HepG2 (cell line): ENCODE results near the gene ZNF264. TPM values are rescaled to one million over a fixed set of nuclear protein-coding genes. Genes with fewer than 3 reads are reported as not detected.

Experiments used
- CSRNP2 ChIP-seq: sonication (generic); formaldehyde crosslinking; conservative IDR thresholded peaks from 2 replicates; pipeline ENCODE4 v1.8.0; 2022; ENCODE audit warnings: low read depth, missing genetic modification reagents
- CTCF ChIP-seq: sonication (generic); formaldehyde crosslinking; IDR thresholded peaks from 2 replicates; pipeline ENCODE4 v1.5.0; 2020; ENCODE audit warnings: mild to moderate bottlenecking, missing genetic modification reagents, moderate library complexity
- FOXA3 ChIP-seq: IDR thresholded peaks from 2 replicates; pipeline ENCODE4 v1.6.1; 2016; ENCODE audit warnings: missing genetic modification reagents, missing compliant biosample characterization
- ISX ChIP-seq: sonication (generic); formaldehyde crosslinking; conservative IDR thresholded peaks from 2 replicates; pipeline ENCODE4 v1.5.0; 2020; ENCODE audit warnings: missing genetic modification reagents
- PATZ1 ChIP-seq: sonication (generic); formaldehyde crosslinking; IDR thresholded peaks from 2 replicates; pipeline ENCODE4 v1.4.0; 2020; ENCODE audit warnings: missing genetic modification reagents
- POGK ChIP-seq: sonication (generic); formaldehyde crosslinking; conservative IDR thresholded peaks from 2 replicates; pipeline ENCODE4 v1.8.0; 2022; ENCODE audit warnings: mild to moderate bottlenecking, moderate library complexity, missing genetic modification reagents
- SP2 ChIP-seq: sonication (generic); formaldehyde crosslinking; IDR thresholded peaks from 2 replicates; pipeline ENCODE4 v1.5.1; 2020; ENCODE audit warnings: mild to moderate bottlenecking, missing genetic modification reagents
- ZBTB49 ChIP-seq: sonication (generic); formaldehyde crosslinking; IDR thresholded peaks from 2 replicates; pipeline ENCODE4 v1.4.0; 2020; ENCODE audit warnings: missing genetic modification reagents, borderline replicate concordance
- ZNF18 ChIP-seq: sonication (generic); formaldehyde crosslinking; IDR thresholded peaks from 2 replicates; pipeline ENCODE4 v1.8.0; 2022; ENCODE audit warnings: mild to moderate bottlenecking, missing genetic modification reagents; ENCODE audit not compliant: insufficient replicate concordance
- ZNF331 ChIP-seq: sonication (generic); formaldehyde crosslinking; IDR thresholded peaks from 2 replicates; pipeline ENCODE4 v1.4.0; 2020; ENCODE audit warnings: missing genetic modification reagents
- ZSCAN12 ChIP-seq: sonication (generic); formaldehyde crosslinking; IDR thresholded peaks from 2 replicates; pipeline ENCODE4 v1.9.0; 2021; ENCODE audit warnings: mild to moderate bottlenecking, missing genetic modification reagents
- polyA plus RNA-seq, 8 experiments: library from polyadenylated mRNA; depleted of rRNA in 3 of 8; stranded (reverse) in 7 of 8; unstranded in 1 of 8; fragments of >200 nt; fragmentation: Illumina TruSeq in 4 of 8; extraction: Trizol in 4 of 8; gene quantifications; 2 replicates each; pipeline versions ENCODE4 v1.2.1 to v1.2.3, GENCODE V29; 2011 to 2016; ENCODE audit warnings: low read depth in 4 of 8, missing spikeins in 1 of 8, mixed read lengths in 1 of 8; ENCODE audit not compliant: insufficient read depth in 1 of 8
- total RNA-seq, 5 experiments: library from RNA; depleted of rRNA; stranded (reverse); fragments of >200 nt; fragmentation: Illumina TruSeq; extraction: Trizol; gene quantifications; 2 replicates each; pipeline ENCODE4 v1.2.3, GENCODE V29; 2016; ENCODE audit warnings: low read depth in 1 of 5

ZNF264 gene
- total and polyA plus RNA-seq, 2 of the 13 experiments (the other 11 are each of a cell fraction or from before 2014, with no cell fraction given): 3.5 to 17.6 TPM

GRCh38 chr19:57191141-57192076, at the start of gene ZNF264 (continued):
- no peak for TF ChIP-seq PATZ1
- TF ChIP-seq ZNF331 (CRISPR knock-in tag): peak; percentile 38; the same call in 1 of the 2 replicates
- TF ChIP-seq POGK (CRISPR knock-in tag): peak; percentile 68; the same call in 1 of the 2 replicates
- TF ChIP-seq ZSCAN12: no peak
- TF ChIP-seq ISX (CRISPR knock-in tag): 0 out of 2 replicates have a peak, but pooled peaks have one; percentile 43
- TF ChIP-seq CSRNP2 (CRISPR knock-in tag): no peak
- TF ChIP-seq ZNF18 (CRISPR knock-in tag): no peak
- TF ChIP-seq SP2 (CRISPR knock-in tag): peak; percentile 90
- no peak for TF ChIP-seq FOXA3 (CRISPR knock-in tag)
- peak; percentile 15; the same call in 1 of the 2 replicates for TF ChIP-seq CTCF (CRISPR knock-in tag)
- TF ChIP-seq ZBTB49 (CRISPR knock-in tag): no peak
